Measurements from ENCODE around the gene CMTM4.
"Not testable (repeated sequence)": the region's sequence is repeated elsewhere in the genome, so short reads cannot be mapped to it uniquely, and the experiment has no call there.

CMTM4 gene

GRCh38 chr16:66611911-66612310, 84.6 kb downstream of the CMTM4 start:
- not testable (repeated sequence) for DNase-seq

- DNase-seq, result no peak
Observed at GRCh38 chr16:66610111-66610820, 86.3 kb downstream of the CMTM4 start.

GRCh38 chr16:66609139-66609510, 87.4 kb downstream of the CMTM4 start:
- no peak for DNase-seq

- peak; percentile 72 to 85 for DNase-seq
Observed at GRCh38 chr16:66608241-66609138, 88.1 kb downstream of the CMTM4 start.

GRCh38 chr16:66605979-66606751, 90.4 kb downstream of the CMTM4 start:
- peak; percentile 13 to 23 for DNase-seq

GRCh38 chr16:66605177-66605978, 91.2 kb downstream of the CMTM4 start:
- DNase-seq, result no peak

GRCh38 chr16:66604376-66605176, 92.0 kb downstream of the CMTM4 start, which contains the start of gene CMTM3:
Gene CMTM3, plus strand, starts transcription at chr16:66604704. Its CDS starts 102 bp downstream, at chr16:66604806.
- DNase-seq, result peak; percentile 70 to 80

GRCh38 chr16:66603537-66604375, 92.8 kb downstream of the CMTM4 start:
- peak; percentile 80 to 87 for DNase-seq

GRCh38 chr16:66601471-66601870, 95.1 kb downstream of the CMTM4 start:
- DNase-seq, result no peak

GRCh38 chr16:66600477-66600876, 96.1 kb downstream of the CMTM4 start:
- DNase-seq, result no peak

GRCh38 chr16:66599726-66600125, 96.8 kb downstream of the CMTM4 start:
- no peak for DNase-seq

- DNase-seq, result no peak
Observed at GRCh38 chr16:66598111-66598510, 98.4 kb downstream of the CMTM4 start.

GRCh38 chr16:66596986-66597848, 99.3 kb downstream of the CMTM4 start:
- DNase-seq, result no peak

GRCh38 chr16:66596559-66596958, 100.0 kb downstream of the CMTM4 start:
- not testable (repeated sequence) for DNase-seq

GRCh38 chr16:66594739-66595138, 101.8 kb downstream of the CMTM4 start:
- no peak for DNase-seq

- no peak for DNase-seq
Observed at GRCh38 chr16:66592814-66593213, 103.7 kb downstream of the CMTM4 start.

GRCh38 chr16:66592241-66592640, 104.3 kb downstream of the CMTM4 start:
- no peak for DNase-seq

- no peak for DNase-seq
Observed at GRCh38 chr16:66591018-66591417, 105.5 kb downstream of the CMTM4 start.

GRCh38 chr16:66590322-66590721, 106.2 kb downstream of the CMTM4 start:
- DNase-seq, result peak in 1 of 2 donors; percentile 58

Data from CD4-positive, alpha-beta T cell treated with Interferon alpha-2 for 1 hour (primary cell).